ENCODE data around the gene MYL6B. TPM values are rescaled to one million over a fixed set of nuclear protein-coding genes. Genes with fewer than 3 reads are reported as not detected.

Gene MYL6B
- total RNA-seq, 2 donors from 2014 or later, result 153 to 191 TPM

GRCh38 chr12:56152756-56153677 is 630 bp downstream of the MYL6B start:
- no peaks in the 10 kb centered on the region for H3K27me3 ChIP-seq (ENCODE audit: control insufficient read depth, insufficient read depth, low read length, poor library complexity, severe bottlenecking)
- DNase-seq, result no peak
- Mint-ChIP-seq H3K4me3 (peak overlapping the region; percentile 85), H3K27me3 (ENCODE audit: insufficient read depth) (no peaks in the 10 kb centered on the region), H3K4me1 (peaks cover 41% of the 10 kb centered on the region), H3K27ac (peak overlapping the region; percentile 95), H3K36me3 (ENCODE audit: low read depth) (peaks cover 12% of the 10 kb centered on the region), H3K9me3 (no peaks in the 10 kb centered on the region)
- WGBS, 2 experiments (ENCODE audit: insufficient coverage in 1 of 2, insufficient read length in 1 of 2), result 17% methylated on average over 8 of the region's 8 CpGs; no CpG with 5 or more reads in 1 of the 2 experiments
- peaks cover 12% of the 10 kb centered on the region for H3K4me1 ChIP-seq (ENCODE audit: control insufficient read depth, insufficient read depth, low read length)
- H3K4me3 ChIP-seq (ENCODE audit: low read length), result peak overlapping the region; percentile 92
- peak overlapping the region; percentile 78 for H3K9ac ChIP-seq (ENCODE audit: extremely low read depth, low read length, poor library complexity, severe bottlenecking)
- peaks cover 19% of the 10 kb centered on the region for H3K36me3 ChIP-seq (ENCODE audit: control insufficient read depth, insufficient read depth, low read length)
- no peak overlapping the region for H3K27ac ChIP-seq (ENCODE audit: low read depth, low read length)
- no peaks in the 10 kb centered on the region for H3K9me3 ChIP-seq (ENCODE audit: control insufficient read depth, low read length)
- TF ChIP-seq, protein P1, sequence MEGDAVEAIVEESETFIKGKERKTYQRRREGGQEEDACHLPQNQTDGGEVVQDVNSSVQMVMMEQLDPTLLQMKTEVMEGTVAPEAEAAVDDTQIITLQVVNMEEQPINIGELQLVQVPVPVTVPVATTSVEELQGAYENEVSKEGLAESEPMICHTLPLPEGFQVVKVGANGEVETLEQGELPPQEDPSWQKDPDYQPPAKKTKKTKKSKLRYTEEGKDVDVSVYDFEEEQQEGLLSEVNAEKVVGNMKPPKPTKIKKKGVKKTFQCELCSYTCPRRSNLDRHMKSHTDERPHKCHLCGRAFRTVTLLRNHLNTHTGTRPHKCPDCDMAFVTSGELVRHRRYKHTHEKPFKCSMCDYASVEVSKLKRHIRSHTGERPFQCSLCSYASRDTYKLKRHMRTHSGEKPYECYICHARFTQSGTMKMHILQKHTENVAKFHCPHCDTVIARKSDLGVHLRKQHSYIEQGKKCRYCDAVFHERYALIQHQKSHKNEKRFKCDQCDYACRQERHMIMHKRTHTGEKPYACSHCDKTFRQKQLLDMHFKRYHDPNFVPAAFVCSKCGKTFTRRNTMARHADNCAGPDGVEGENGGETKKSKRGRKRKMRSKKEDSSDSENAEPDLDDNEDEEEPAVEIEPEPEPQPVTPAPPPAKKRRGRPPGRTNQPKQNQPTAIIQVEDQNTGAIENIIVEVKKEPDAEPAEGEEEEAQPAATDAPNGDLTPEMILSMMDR (conservative IDR thresholded peaks at IDR 0.05), result no peak

DNA sequence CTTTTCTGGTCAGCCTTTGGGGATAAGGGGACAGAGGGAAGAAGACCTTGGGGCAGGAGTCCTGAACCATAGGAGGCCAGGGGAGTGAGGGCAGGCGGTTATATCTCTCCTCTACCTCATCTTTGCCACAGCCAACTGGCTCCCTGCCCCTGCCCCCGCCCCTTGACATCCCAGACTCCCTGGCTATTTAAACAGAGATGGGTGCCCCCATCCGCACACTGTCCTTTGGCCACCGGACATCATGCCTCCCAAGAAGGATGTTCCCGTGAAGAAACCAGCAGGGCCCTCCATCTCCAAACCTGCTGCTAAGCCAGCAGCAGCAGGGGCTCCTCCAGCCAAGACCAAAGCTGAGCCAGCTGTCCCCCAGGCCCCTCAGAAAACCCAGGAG is 1.3 kb downstream of the MYL6B start:
- no peaks in the 10 kb centered on the region for H3K9me3 Mint-ChIP-seq
- no peaks in the 10 kb centered on the region for H3K27me3 ChIP-seq (ENCODE audit: control insufficient read depth, insufficient read depth, low read length, poor library complexity, severe bottlenecking)
- H3K4me1 ChIP-seq (ENCODE audit: control insufficient read depth, insufficient read depth, low read length), result peaks cover 12% of the 10 kb centered on the region
- peak overlapping the region; percentile 95 for H3K27ac Mint-ChIP-seq
- TF ChIP-seq, protein P1 (conservative IDR thresholded peaks at IDR 0.05), result no peak
- H3K36me3 ChIP-seq (ENCODE audit: control insufficient read depth, insufficient read depth, low read length), result peaks cover 19% of the 10 kb centered on the region
- H3K4me3 Mint-ChIP-seq, result peak overlapping the region; percentile 85
- 76 to 90% methylated on average over 4 to 5 of the region's 5 CpGs for WGBS, 2 experiments (ENCODE audit: insufficient coverage in 1 of 2, insufficient read length in 1 of 2)
- no peak overlapping the region for H3K27ac ChIP-seq (ENCODE audit: low read depth, low read length)
- peaks cover 41% of the 10 kb centered on the region for H3K4me1 Mint-ChIP-seq
- H3K9me3 ChIP-seq (ENCODE audit: control insufficient read depth, low read length), result no peaks in the 10 kb centered on the region
- no peak for DNase-seq
- H3K27me3 Mint-ChIP-seq (ENCODE audit: insufficient read depth), result no peaks in the 10 kb centered on the region
- peak overlapping the region; percentile 18 for H3K9ac ChIP-seq (ENCODE audit: extremely low read depth, low read length, poor library complexity, severe bottlenecking)
- H3K4me3 ChIP-seq (ENCODE audit: low read length), result peak overlapping the region; percentile 92
- H3K36me3 Mint-ChIP-seq (ENCODE audit: low read depth), result peaks cover 12% of the 10 kb centered on the region

- peaks cover 17% of the 10 kb centered on the region for H3K36me3 Mint-ChIP-seq (ENCODE audit: low read depth)
- H3K27me3 ChIP-seq (ENCODE audit: control insufficient read depth, insufficient read depth, low read length, poor library complexity, severe bottlenecking), result no peaks in the 10 kb centered on the region
- H3K4me1 Mint-ChIP-seq, result peaks cover 45% of the 10 kb centered on the region
- H3K4me3 ChIP-seq (ENCODE audit: low read length), result peak overlapping the region; percentile 92
- H3K27ac ChIP-seq (ENCODE audit: low read depth, low read length), result no peak overlapping the region
- H3K27ac Mint-ChIP-seq, result peak overlapping the region; percentile 85
- DNase-seq, result peak; percentile 79
- H3K9me3 Mint-ChIP-seq, result no peaks in the 10 kb centered on the region
- 100% methylated on average over 1 of the region's 1 CpG; no CpG with 5 or more reads in 1 of the 2 experiments for WGBS, 2 experiments (ENCODE audit: insufficient coverage in 1 of 2, insufficient read length in 1 of 2)
- H3K4me3 Mint-ChIP-seq, result peak overlapping the region; percentile 85
- TF ChIP-seq, protein P1 (conservative IDR thresholded peaks at IDR 0.05), result no peak
- peaks cover 24% of the 10 kb centered on the region for H3K36me3 ChIP-seq (ENCODE audit: control insufficient read depth, insufficient read depth, low read length)
- H3K9ac ChIP-seq (ENCODE audit: extremely low read depth, low read length, poor library complexity, severe bottlenecking), result peak overlapping the region; percentile 18
- no peaks in the 10 kb centered on the region for H3K9me3 ChIP-seq (ENCODE audit: control insufficient read depth, low read length)
- peaks cover 12% of the 10 kb centered on the region for H3K4me1 ChIP-seq (ENCODE audit: control insufficient read depth, insufficient read depth, low read length)
- no peaks in the 10 kb centered on the region for H3K27me3 Mint-ChIP-seq (ENCODE audit: insufficient read depth)
Measured at GRCh38 chr12:56154246-56154771, 1.9 kb downstream of the MYL6B start.
